NCI-H774 (cell line): ENCODE data around the gene MYH7.
"Not testable (repeated sequence)": the region's sequence is repeated elsewhere in the genome, so short reads cannot be mapped to it uniquely, and the experiment has no call there.

ENCODE experiments used
- DNase-seq: peaks from one replicate; lab custom pipeline; 2025; lab: John Stamatoyannopoulos, UW

Gene MYH7

DNA sequence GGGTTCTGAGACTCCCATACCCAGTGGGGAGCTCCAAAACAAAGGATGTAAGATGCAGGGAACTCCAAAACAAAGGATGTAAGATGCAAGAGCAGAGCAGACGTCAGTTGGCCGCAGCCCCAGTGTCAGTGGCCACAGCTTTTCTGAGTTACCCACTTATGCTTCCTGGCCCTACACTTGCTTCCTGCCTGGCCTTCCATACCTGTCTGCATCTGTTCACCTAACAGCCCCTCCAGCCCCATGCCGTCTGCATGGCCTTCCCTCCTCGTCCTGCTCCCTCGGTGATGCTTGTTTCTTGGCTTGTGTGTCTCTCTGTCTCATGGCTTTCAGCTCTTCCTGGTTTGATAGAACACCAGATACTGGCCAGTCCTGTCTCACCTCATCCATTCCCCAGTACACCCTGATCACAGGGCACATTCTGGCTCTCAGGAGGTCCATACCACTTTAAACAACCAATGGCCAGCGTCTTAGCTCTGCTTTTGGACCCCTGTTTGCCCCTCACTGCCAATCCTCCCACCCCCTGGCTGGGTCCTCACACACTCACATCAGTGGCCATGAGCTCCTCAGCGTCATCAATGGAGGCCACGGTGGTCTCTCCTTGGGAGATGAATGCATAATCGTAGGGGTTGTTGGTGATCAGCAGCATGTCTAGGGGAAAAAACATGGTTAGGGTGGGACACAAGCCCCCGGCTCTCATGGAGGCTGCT, 5.3 kb downstream of the MYH7 start:
- no peak for DNase-seq

DNA sequence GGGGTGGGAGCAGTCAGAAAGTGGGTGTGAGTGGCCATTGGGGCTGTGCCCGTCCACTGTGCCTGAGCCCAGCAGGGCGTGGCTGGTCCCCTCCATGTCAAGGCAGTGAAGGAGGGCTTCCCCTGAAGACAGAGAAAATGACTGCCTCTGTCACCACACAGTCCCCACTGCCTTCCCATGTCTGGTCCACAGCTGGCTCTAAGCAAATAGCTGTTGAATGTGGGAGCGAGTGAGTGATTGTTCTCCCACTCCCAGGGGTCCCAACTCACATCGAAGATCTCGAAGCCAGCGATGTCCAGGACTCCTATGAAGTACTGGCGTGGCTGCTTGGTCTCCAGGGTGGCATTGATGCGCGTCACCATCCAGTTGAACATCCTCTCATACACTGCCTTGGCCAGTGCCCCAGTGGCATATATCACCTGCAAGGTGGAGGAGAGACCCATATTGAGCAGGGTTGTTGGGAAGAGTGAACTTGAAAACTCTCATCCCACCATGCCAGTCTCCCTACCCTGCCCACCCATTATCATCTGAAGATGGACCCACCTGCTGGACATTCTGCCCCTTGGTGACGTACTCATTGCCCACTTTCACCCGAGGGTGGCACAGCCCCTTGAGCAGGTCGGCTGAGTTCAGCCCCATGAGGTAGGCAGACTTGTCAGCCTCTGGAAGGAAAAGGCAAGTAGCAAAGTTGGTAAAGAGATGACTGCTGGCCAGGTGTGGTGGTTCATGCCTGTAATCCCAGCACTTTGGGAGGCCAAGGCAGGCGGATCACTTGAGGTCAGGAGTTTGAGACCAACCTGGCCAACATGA, 6.6 kb downstream of the MYH7 start:
- DNase-seq, result no peak

DNA sequence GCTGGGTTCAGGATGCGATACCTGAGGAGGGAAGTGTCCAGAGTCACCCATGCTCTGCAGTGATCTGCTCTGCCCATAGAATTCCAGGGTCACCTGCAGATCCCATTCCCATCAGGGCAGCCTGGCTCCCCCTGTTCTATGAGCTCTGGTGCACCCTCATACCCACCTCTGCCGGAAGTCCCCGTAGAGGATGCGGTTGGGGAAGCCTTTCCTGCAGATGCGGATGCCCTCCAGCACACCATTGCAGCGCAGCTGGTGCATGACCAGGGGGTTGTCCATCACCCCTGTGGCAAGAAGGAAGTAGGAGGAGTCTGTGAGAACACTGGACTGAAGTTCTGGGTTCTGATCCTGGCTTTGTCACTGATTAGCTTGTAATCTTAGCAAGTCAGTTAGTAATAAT, 9.7 kb downstream of the MYH7 start:
- not testable (repeated sequence) for DNase-seq

DNA sequence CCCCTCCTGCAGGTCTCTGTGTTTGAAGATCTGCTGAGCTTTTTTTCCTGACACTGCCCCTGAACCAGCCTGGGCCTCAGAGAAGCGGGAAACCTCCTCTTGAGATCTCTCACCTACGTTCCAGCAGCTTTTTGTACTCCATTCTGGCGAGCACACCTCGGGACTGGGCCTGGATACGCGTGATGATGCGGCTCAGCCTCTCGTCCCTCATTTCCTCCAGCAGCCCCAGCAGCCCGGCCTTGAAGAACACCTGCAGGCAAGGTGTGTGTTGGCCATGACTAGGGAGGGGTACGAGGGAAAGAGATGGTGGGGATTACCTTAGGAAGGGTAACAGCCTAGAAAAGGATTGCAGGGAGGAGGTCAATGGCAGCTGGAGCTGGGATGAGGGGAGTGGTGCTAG, 10.3 kb downstream of the MYH7 start:
- DNase-seq, result no peak

DNA sequence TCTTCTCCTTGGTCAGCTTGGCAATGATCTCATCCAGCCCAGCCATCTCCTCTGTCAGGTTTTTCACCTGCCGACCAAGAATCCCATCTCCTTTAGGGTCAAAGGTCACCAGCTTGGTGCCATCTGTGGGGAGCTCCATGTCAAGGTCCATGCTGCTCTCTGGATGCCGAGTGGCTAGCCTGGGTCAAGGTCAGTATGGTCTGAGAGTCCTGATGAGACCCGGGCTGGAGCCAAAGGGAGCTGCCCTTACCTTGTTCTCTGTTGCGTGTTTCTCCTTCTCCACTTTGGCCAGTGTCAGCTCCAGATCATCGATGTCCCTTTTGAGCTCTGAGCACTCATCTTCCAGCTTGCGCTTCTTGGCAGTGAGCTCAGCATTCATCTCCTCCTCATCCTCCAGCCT, 11.8 kb downstream of the MYH7 start:
- DNase-seq, result no peak

DNA sequence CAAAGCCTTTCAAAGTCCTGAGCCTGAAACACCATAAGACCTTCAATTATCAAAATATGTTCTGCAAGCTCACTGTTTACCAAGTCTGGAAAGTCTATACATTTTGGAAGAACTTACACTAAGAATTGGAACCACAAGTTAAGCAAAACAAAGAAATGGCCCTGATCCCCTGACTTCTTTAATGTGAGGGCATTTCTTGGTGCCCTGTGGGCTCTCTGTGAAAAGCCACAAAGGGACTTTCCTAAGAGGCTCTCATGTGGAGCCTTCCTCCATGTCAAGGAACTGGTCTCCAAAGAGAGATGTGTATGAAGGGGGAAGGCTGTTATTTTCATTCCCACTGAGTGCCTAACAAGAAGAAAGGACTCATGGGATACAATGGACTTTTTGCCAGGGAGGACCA, 13.9 kb downstream of the MYH7 start:
- no peak for DNase-seq

DNA sequence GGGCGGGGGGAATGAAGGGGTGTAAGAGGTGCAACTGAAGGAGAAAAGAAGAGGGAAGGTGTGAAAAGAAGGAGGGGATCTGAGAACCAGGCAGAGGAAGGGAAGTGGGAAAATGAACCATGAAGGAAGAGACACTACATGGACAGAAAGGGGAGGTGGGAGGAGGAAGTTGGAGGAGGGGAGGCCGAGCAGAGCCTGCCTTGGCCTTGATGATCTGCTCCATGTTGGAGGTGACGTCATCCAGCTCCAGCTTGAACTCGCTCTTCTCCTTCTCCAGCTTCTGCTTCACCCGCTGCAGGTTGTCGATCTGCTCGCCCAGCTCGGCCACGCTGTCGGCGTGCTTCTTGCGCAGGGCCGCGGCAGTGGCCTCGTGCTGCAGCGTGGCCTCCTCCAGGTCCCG, 15.8 kb downstream of the MYH7 start:
- DNase-seq, result not testable (repeated sequence)

DNA sequence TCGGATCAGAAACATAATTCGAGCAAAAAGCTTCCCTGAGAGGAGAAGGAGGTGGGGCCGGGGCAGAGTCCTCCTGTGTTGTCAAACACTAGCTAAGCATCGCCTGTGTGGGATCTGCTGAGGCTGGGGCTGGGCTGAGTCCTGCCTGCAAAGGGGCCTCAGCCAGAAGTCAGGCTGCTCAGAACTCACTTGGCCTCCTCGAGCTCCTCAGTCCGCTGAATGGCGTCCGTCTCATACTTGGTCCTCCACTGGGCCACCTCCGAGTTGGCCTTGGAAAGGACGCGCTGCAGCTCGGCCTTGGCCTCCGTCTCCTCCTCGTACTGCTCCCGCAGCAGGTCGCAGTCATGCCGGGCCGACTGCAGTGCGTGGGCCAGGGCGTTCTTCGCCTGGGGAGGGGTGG, 17.4 kb downstream of the MYH7 start:
- no peak for DNase-seq

DNA sequence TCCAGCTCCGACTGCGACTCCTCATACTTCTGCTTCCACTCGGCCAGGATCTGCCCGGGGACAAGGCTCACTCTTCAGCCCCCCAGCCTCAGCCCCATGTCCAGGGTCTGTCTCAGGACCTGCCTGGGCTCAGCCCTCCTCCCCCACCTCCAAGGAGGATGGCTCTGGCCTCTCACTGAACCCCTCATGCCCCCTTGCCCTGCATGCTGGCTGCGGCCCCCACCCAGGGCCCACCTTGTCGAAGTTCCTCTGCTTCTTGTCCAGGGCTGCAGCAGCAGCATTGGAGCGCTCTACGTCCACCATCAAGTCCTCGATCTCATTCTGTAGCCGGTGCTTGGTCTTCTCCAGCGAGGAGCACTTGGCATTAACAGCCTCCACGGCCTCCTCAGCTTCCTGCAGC, 18.2 kb downstream of the MYH7 start:
- not testable (repeated sequence) for DNase-seq

DNA sequence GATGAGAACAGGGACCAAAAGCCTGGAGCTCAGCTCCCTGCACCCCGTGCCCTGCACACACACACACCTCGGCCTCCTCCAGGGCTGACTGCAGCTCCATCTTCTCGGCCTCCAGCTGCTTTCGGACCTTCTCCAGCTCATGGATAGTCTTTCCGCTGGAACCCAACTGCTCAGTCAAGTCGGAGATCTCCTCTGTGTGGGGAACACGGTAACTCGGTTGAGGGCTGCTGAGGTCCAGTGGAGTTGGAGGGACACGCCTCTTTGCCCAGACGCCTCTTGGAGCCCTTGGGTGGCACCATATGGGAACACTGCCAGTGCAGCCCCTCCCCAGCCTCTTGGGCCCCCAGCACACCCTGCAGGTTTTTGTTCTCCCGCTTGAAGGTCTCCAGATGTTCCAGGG, 18.7 kb downstream of the MYH7 start:
- DNase-seq, result no peak

DNA sequence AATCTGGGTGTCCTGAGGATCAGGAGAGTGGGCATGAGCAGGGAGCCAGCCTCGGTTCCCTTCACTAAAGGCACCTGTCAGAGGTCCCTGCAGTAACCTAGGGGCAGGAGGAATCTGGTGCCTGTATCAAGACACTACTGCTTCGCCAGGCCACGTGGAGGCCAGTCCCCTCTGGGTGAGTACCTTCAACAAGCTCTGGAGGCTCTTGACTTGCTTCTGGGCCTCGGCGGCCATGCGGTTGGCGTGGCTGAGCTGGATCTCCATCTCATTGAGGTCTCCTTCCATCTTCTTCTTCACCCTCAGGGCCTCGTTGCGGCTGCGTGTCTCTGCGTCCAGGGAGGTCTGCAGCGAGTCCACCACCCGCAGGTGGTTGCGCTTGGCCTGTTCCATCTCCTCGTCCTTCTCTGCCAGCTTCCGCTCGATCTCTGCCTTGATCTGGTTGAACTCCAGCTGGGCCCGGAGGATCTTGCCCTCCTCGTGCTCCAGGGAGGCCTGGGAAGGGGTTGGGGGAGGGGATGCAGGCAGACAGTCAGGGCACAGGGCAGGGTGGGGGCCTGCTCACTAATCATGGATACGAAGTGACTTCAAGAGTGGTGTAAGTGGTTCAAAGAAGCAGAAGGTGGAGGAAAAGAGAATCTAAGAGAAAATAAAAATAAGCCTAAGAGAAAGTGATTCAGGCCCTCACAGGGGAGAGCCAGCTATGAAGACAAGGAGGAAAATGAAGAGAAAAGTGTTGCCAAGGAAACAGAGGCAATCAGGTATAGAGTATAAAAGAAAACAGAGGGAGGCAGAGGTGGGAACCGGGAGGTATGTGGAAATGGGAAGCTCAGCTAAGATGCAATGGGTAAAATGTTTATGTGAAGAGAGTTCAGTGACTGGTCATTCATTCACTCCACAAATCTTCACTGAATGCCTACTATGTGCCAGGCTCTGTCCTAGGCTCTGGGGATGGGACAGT, 19.4 kb downstream of the MYH7 start:
- no peak for DNase-seq

DNA sequence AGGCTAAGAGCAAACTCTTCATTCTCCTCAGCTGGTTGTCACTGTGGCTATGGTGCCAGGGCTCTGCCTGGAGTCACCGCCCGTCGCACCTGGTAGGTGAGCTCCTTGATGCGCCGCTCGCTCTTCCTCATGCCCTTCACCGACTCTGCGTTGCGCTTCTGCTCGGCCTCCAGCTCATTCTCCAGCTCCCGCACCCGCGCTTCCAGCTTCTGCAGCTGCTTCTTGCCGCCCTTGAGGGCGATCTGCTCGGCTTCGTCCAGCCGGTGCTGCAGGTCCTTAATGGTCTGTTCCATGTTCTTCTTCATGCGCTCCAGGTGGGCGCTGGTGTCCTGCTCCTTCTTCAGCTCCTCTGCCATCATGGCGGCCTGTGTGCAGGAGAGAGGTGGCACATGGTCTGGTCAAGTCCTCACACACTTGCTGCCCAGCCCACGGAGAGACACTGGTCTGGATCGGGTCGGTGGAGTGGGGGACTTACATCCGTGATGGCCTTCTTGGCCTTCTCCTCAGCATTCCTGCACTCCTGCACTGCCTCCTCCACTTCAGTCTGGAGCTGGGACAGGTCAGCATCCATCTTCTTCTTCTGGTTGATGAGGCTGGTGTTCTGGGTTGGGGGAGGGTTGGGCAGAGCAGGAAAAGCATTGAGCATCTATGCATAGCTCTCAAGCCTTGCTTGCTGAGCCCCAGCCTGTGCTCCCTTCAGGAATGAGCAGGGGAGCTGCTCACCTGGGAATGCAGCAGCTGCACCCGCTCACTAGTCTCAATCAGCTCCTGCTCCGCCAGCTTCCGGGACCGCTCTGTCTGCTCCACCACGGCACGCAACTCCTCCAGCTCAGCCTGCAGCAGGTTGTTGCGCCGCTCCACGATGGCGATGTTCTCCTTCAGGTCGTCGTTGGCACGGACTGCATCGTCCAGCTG, 20.3 kb downstream of the MYH7 start:
- no peak for DNase-seq

DNA sequence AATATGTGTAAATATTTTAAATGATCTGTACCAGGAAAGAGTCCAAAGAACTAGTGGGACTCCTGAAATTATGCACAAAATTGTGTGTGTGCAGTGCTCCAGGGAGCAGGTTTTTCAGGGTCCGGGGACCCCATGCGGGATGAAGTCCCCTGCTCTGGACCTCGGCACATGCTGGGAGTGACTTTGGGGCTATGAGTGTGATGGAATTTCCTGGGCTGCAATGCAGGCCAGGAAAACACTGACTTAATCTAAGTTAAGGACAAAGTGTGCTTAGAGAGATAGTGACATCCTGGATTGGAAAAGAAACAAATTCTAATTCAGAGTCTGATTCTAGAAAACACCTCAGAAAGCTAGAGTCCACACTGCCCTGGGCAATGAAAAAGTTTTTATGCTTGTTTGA, 21.2 kb downstream of the MYH7 start:
- no peak for DNase-seq

DNA sequence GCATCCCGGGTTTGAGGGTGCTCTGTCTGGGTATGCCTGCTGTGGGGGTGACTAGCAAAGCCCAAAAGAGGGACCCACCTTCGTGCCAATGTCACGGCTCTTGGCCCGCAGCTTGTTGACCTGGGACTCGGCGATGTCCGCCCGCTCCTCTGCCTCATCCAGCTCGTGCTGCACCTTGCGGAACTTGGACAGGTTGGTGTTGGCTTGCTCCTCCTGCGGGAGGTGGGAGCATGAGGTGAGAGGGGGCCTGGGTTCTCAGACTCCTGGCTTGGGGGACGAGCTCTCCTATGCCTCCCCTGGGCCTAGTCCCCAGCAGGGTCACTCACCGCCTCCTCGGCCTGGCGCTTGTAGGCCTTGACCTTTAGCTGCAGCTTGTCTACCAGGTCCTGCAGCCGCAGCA, 21.8 kb downstream of the MYH7 start:
- DNase-seq, result no peak

DNA sequence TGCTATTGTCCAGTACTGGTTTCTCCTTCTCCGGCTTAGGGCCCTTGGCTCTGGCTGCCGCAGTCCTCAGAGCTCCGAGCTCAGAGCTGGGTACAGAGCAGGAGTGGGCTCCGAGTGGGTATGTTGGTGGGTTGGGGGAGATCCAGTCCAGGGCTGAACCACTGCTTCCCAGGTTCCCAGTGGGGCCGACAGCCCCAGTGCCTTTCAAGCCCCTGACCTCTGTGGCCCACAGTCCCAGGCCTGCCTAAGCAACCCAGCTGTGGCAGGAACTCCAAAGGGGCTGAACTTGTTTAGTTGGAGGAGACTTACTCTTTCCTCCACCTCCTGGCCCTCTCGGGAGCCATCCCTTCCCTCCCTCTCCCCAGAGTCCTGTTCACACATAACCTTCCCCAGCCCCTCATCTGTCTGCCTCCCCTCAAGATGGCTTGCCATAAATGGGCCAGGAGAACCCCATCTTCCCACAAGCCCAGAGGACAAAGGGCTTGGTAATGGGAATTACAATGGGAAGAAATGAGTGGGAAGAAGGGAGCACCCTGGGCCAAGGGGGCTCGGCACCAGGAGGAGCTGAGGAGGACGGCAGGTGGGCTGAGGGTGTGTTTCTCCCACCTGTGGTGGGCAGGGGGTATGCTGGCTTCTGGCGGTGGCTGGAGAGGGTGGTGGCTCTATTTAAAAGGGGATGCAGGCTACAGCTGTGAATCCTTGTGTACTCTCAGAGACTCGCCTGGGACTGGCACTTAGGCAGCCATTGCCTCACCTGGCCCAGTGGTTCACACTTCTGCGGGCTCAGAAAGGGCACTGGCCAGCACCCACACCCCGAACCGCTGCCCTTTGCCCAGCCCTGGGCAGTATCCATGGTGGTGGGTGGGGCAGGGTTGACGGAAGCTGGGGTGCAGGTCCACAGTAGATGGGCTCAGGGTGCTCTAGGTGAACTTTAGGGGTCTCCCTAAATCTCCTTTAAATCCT, 23.6 kb downstream of the MYH7 start:
- DNase-seq, result no peak

DNA sequence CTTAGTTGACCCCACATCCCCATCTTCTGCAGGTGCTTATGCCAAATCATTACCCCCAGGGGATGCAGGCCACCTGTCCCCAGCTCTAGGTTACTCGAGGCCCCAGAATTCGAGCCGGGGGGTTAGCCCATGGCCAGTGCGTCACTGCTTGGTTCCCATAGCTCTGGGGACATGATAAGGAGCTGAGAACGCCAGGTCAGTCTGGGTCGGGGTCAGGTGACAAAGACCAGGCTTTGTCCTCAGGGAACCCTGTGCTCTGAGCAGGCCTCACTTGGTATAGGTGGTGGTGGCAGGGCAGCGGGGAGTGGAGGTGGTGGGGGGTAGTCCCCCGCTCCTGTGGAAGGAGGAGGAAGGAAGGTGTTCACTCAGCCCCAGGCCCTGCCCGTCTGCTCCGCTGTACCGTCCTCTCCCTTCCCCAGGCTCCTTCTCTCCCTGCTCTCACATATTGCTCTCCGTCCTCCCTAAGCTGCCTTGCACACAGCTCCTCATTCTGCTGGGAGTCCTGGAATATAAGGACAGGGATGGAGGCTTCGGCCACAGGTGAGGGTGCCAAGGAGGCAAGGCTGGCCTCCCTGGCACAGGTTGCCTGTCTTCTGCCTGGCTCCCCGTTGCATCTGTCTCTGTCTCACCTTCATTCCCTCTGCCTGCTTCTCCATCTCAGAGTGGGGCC, 25.4 kb downstream of the MYH7 start:
- DNase-seq, result no peak

DNA sequence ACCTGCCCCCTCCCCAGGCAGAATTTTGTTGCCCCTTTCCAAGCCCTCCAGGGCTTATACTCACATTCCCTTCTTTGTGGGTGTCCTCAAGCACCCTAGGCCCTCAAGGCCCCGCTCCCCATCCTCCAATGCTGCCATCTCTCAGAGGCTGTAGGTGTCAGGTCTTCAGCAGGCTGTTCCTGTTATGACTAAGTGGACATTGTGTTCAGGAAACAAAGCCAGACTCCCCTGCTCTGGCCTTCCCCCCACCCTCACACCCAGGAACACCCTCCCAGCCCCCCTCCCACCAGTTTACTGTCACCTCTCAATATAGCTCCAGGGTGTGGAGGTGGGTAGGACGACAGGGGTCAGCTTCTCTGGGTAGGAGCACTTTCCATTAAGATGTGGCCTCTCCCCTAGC, 26.0 kb downstream of the MYH7 start:
- DNase-seq, result no peak

DNA sequence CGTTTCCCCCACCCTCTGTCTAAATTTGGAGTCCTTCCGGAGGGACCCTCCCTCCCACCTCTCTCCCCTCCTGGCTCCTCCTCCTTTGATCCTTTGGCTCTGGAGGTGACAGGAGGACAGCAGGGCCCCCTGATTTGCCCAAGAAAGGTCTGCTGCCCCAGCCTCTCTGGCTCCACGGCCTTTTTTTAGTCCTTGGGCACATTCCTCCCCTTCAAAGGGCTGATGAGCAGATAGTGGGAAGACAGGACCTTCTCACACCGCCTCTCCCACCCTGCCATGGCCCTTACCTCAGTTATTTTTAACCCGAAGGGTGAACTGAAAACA, 27.2 kb downstream of the MYH7 start:
- no peak for DNase-seq

DNA sequence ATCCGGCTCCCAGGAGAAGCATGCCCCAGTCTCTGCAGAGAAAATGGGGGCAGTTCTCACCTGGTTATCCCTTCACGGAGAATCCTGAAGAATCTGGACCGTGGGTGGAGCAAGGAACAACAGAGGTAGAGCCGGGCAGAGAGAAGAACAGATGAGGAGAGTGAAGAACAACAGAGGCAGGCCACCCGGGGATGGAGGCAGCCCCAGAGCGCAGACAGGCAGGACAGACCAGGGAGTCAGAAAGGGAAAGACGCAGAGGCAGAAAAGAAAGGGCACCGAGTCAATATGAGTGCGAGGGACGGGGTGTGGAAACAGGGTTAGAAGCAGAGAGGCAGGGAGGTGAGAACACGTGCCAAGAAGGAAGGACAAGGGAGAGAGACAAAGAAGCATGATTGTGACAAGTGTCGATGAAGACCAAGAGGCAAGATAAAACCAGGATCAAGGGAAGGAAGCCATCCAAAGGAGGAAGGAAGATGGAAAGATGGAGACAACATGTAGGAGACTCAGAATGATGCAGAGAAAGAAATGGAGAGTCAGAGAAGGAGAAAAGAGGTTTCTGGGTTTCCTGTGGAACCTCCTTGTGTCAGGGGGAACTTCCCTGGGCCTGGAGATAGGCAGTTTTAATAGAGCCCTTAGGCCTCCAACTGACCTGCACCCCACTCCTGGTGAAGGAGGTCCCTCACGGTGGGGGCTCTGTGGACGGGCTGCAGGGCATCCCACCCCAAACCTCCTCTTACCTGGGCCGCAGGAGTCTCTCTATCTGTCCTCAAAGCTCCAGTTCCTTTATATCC, 27.7 kb downstream of the MYH7 start, which contains the start of gene MYH6:
Gene MYH6, minus strand, starts transcription at position 758 of the 791 bp plus-strand sequence. CDS start 1,050 bp downstream, outside the sequence.
- DNase-seq, result no peak
